ENCODE results near the gene ST7. TPM values are rescaled to one million over a fixed set of nuclear protein-coding genes. Genes with fewer than 3 reads are reported as not detected.

ST7 gene
- total RNA-seq, 1 experiment from 2014 or later, result 12.9 TPM

DNA sequence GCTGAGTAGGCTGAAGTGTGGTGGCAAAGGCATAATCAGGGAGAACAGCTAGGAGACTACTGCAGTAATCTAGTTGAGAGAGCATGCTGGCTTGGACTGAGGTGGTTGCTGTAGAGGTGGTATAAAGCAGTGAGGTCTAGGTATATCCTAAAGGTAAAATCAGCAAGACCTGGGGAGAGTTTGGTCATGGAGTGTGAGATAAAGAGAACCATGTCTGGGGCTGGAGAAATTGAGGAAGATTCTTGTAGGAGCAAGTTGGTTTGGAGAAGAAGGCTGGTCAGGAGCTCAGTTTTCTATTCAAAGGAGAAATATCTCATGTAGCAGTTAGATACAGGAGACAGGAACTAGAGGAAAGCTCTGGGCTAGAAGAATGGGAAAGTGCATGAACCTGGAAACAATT, 32.9 kb upstream of the ST7 start:
- H3K27ac Mint-ChIP-seq, result peak overlapping the region in 2 of 3 experiments; percentile 12 to 39; a peak in 1 of 7 replicates
- Histone ChIP-seq H3K9me3 (ENCODE audit: control insufficient read depth, low read depth, low read length) (no peaks in the 10 kb centered on the region), H3K18ac (ENCODE audit: insufficient read length, low read depth, low read length) (no peak overlapping the region), H3K23ac (ENCODE audit: insufficient read length, low read depth, low read length) (no peak overlapping the region), H3K4ac (ENCODE audit: low read depth, low read length) (no peak overlapping the region), H2BK120ac (ENCODE audit: low read depth, low read length, poor library complexity, severe bottlenecking) (no peak overlapping the region), H3K27me3 (ENCODE audit: insufficient read depth, low read length) (no peaks in the 10 kb centered on the region), H3K4me1 (ENCODE audit: insufficient read depth, low read length) (no peaks in the 10 kb centered on the region), H3K79me1 (ENCODE audit: insufficient read depth, low read depth, low read length, poor library complexity, severe bottlenecking) (no peaks in the 10 kb centered on the region), H3K56ac (ENCODE audit: insufficient read length, low read depth, low read length) (no peak overlapping the region), H4K5ac (ENCODE audit: insufficient read length, low read depth, low read length) (no peak overlapping the region), H3K23me2 (ENCODE audit: insufficient read length, low read depth, low read length, poor library complexity, severe bottlenecking) (no peaks in the 10 kb centered on the region), H4K91ac (ENCODE audit: insufficient read length, low read depth, low read length) (no peak overlapping the region), H3K4me2 (ENCODE audit: insufficient read depth, insufficient read length, low read length) (no peak overlapping the region), H2AFZ (ENCODE audit: low read length) (no peak overlapping the region), H3K14ac (ENCODE audit: insufficient read depth, low read length) (no peak overlapping the region), H3K9ac (ENCODE audit: extremely low read depth, insufficient read length, low read length) (no peak overlapping the region), H2BK12ac (ENCODE audit: insufficient read length, low read depth, low read length) (no peak overlapping the region), H2BK20ac (ENCODE audit: low read depth, low read length, poor library complexity, severe bottlenecking) (no peak overlapping the region), H4K8ac (replicated peaks; ENCODE audit: insufficient read length, low read depth, low read length) (no peak overlapping the region), H2BK15ac (ENCODE audit: low read depth, low read length) (no peak overlapping the region), H4K20me1 (ENCODE audit: control insufficient read depth, insufficient read depth, insufficient read length) (no peaks in the 10 kb centered on the region), H3T11ph (ENCODE audit: low read length) (no peak overlapping the region), H2BK5ac (ENCODE audit: insufficient read length, low read length) (no peak overlapping the region), H3K79me2 (ENCODE audit: insufficient read depth, low read length) (no peaks in the 10 kb centered on the region), H3K27ac (ENCODE audit: insufficient read length, low read depth, low read length) (no peak overlapping the region), H2AK5ac (ENCODE audit: insufficient read length, low read length) (no peak overlapping the region)
- H3K36me3 Mint-ChIP-seq (ENCODE audit: insufficient read depth in 1 of 3, low read depth in 3 of 3), result peaks cover 6 to 37% (median 30%) of the 10 kb centered on the region in 3 experiments
- TF ChIP-seq CTCF (conservative IDR thresholded peaks at IDR 0.05), result no peak
- H3K27me3 Mint-ChIP-seq (ENCODE audit: low read depth), result no peaks in the 10 kb centered on the region
- no peak overlapping the region for H3K4me3 Mint-ChIP-seq
- no peak for DNase-seq
- no peaks in the 10 kb centered on the region for H3K9me3 Mint-ChIP-seq
- H3K4me1 Mint-ChIP-seq, result no peaks in the 10 kb centered on the region
